Measurements from ENCODE around the gene PTP4A1.

Gene PTP4A1

GRCh38 chr6:63589952-63590411 lies 17.7 kb downstream of the PTP4A1 start:
- TF ChIP-seq NFIC (IDR thresholded peaks at IDR 0.05) (no peak), FOXM1 (IDR thresholded peaks at IDR 0.05; ENCODE audit: borderline replicate concordance, low read depth) (no peak), CREB1 (IDR thresholded peaks at IDR 0.05; ENCODE audit: low read depth) (no peak), EGR1 (IDR thresholded peaks at IDR 0.05) (no peak), ZBTB7A (IDR thresholded peaks at IDR 0.05; ENCODE audit: low read depth) (no peak), USF1 (IDR thresholded peaks at IDR 0.05) (no peak), CEBPB (IDR thresholded peaks at IDR 0.05) (no peak), YY1 (IDR thresholded peaks at IDR 0.05; ENCODE audit: low read depth) (no peak), TEAD4 (IDR thresholded peaks at IDR 0.05) (no peak), EP300 (IDR thresholded peaks at IDR 0.05; ENCODE audit: borderline replicate concordance) (no peak), TAF1 (IDR thresholded peaks at IDR 0.05; ENCODE audit: low read depth) (no peak), RAD21 (IDR thresholded peaks at IDR 0.05; ENCODE audit: low read depth) (no peak), REST (IDR thresholded peaks at IDR 0.05; ENCODE audit: low read depth) (no peak), TCF12 (IDR thresholded peaks at IDR 0.05; ENCODE audit: low read depth) (no peak)
- TF ChIP-seq, protein P1, sequence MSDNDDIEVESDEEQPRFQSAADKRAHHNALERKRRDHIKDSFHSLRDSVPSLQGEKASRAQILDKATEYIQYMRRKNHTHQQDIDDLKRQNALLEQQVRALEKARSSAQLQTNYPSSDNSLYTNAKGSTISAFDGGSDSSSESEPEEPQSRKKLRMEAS (IDR thresholded peaks at IDR 0.05): no peak

DNA sequence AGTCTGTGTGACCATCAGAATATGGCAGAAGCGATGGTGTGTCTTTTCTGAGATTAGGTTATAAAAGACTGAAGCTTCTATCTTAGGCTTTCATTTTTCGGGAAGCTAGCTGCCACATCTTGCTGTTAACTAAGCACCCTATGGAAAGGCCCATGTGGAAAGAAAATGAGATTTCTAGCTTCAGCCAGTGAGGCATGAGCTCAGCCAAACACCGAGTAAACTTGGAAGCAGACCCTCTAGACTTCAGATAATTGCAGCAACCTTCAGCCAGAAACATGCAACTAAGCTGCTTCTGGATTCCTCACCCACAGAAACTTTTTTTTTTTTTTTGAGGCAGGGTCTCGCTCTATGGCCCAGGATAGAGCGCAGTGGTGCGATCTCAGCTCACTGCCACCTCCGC lies 20.6 kb downstream of the PTP4A1 start:
- TF ChIP-seq YY1 (IDR thresholded peaks at IDR 0.05; ENCODE audit: low read depth): no peak
- no peak for TF ChIP-seq ZBTB7A (IDR thresholded peaks at IDR 0.05; ENCODE audit: low read depth)
- TF ChIP-seq USF1 (IDR thresholded peaks at IDR 0.05): no peak
- no peak for TF ChIP-seq NFIC (IDR thresholded peaks at IDR 0.05)
- TF ChIP-seq TCF12 (IDR thresholded peaks at IDR 0.05; ENCODE audit: low read depth): no peak
- no peak for TF ChIP-seq REST (IDR thresholded peaks at IDR 0.05; ENCODE audit: low read depth)
- TF ChIP-seq, protein P1 (IDR thresholded peaks at IDR 0.05): no peak
- no peak for TF ChIP-seq CEBPB (IDR thresholded peaks at IDR 0.05)
- TF ChIP-seq TAF1 (IDR thresholded peaks at IDR 0.05; ENCODE audit: low read depth): no peak
- TF ChIP-seq FOXM1 (IDR thresholded peaks at IDR 0.05; ENCODE audit: borderline replicate concordance, low read depth): no peak
- no peak for TF ChIP-seq EP300 (IDR thresholded peaks at IDR 0.05; ENCODE audit: borderline replicate concordance)
- no peak for TF ChIP-seq EGR1 (IDR thresholded peaks at IDR 0.05)
- no peak for TF ChIP-seq CREB1 (IDR thresholded peaks at IDR 0.05; ENCODE audit: low read depth)
- no peak for TF ChIP-seq RAD21 (IDR thresholded peaks at IDR 0.05; ENCODE audit: low read depth)
- TF ChIP-seq TEAD4 (IDR thresholded peaks at IDR 0.05): no peak

GRCh38 chr6:63597141-63598048 lies 25.1 kb downstream of the PTP4A1 start:
- TF ChIP-seq CREB1 (IDR thresholded peaks at IDR 0.05; ENCODE audit: low read depth) (no peak), YY1 (IDR thresholded peaks at IDR 0.05; ENCODE audit: low read depth) (no peak), REST (IDR thresholded peaks at IDR 0.05; ENCODE audit: low read depth) (no peak), TCF12 (IDR thresholded peaks at IDR 0.05; ENCODE audit: low read depth) (no peak), FOXM1 (IDR thresholded peaks at IDR 0.05; ENCODE audit: borderline replicate concordance, low read depth) (no peak), TAF1 (IDR thresholded peaks at IDR 0.05; ENCODE audit: low read depth) (no peak), EP300 (IDR thresholded peaks at IDR 0.05; ENCODE audit: borderline replicate concordance) (no peak), RAD21 (IDR thresholded peaks at IDR 0.05; ENCODE audit: low read depth) (no peak), USF1 (IDR thresholded peaks at IDR 0.05) (no peak), NFIC (IDR thresholded peaks at IDR 0.05) (no peak)
- TF ChIP-seq, protein P1 (IDR thresholded peaks at IDR 0.05): no peak
